Gastrocnemius medialis (tissue), 4 donors: ENCODE data around the gene ODF2.

Source experiments
- CTCF ChIP-seq, 5 experiments: fragments of 450-650 bp in 3 of 5; fragments of 200-600 bp in 2 of 5; sonication (generic) in 2 of 5; IDR thresholded peaks in 4 of 5; conservative IDR thresholded peaks in 1 of 5; 1 replicate in 4 of 5; 2 replicates in 1 of 5; pipeline ENCODE4 v1.5.1; 2016 to 2019; ENCODE audit warnings: antibody characterized with exemption in 5 of 5, mild to moderate bottlenecking in 3 of 5, moderate library complexity in 3 of 5
- POLR2A ChIP-seq, 2 donors: fragments of 450-650 bp; IDR thresholded peaks; one replicate each; pipeline ENCODE4 v1.6.1; 2017; ENCODE audit warnings: antibody characterized with exemption in 2 of 2, mild to moderate bottlenecking in 2 of 2, moderate library complexity in 2 of 2

DNA sequence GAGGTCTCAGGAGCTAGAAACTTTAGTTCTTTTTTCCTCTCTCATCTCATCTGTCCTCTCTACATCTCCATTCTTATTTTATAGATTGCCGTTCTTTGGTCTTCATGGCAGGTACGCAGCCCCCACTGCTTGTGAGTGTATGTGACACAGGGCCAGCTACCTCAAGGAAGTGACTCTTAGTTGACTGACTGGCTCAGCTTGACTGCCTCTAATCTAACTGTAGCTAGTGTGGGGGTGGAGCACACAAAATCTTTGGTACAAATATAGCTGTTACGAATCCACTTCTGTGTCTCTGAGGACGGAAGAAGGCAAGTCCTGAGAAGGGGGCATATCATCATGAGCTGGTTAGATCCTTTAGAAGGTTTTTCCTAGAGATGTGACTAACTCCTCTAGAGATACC is 76.8 kb downstream of the ODF2 start:
- TF ChIP-seq POLR2A (IDR thresholded peaks at IDR 0.05) (no peak), CTCF (IDR thresholded peaks at IDR 0.05 in 4 of 5, conservative IDR thresholded peaks at IDR 0.05 in 1 of 5) (no peak)
